ENCODE measurements around the gene PTGS1.

- TF ChIP-seq, protein P1, sequence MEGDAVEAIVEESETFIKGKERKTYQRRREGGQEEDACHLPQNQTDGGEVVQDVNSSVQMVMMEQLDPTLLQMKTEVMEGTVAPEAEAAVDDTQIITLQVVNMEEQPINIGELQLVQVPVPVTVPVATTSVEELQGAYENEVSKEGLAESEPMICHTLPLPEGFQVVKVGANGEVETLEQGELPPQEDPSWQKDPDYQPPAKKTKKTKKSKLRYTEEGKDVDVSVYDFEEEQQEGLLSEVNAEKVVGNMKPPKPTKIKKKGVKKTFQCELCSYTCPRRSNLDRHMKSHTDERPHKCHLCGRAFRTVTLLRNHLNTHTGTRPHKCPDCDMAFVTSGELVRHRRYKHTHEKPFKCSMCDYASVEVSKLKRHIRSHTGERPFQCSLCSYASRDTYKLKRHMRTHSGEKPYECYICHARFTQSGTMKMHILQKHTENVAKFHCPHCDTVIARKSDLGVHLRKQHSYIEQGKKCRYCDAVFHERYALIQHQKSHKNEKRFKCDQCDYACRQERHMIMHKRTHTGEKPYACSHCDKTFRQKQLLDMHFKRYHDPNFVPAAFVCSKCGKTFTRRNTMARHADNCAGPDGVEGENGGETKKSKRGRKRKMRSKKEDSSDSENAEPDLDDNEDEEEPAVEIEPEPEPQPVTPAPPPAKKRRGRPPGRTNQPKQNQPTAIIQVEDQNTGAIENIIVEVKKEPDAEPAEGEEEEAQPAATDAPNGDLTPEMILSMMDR (IDR thresholded peaks at IDR 0.05) = peak in 1 of 4 experiments; percentile 2
- TF ChIP-seq POLR2AphosphoS5 (IDR thresholded peaks at IDR 0.05) = no peak
Measured at GRCh38 chr9:122346478-122347347, 24.1 kb upstream of the PTGS1 start.

Data from prostate gland (tissue), 2 donors.